Stimulated activated CD4-positive, alpha-beta T cell treated with anti-CD3 and anti-CD28 coated beads, Interleukin-2, amount 100 ng/mL, for 24 hours (primary cell): ENCODE data around the gene TBX6.
"Not testable (repeated sequence)": the region's sequence is repeated elsewhere in the genome, so short reads cannot be mapped to it uniquely, and the experiment has no call there.

Experiments
- DNase-seq, 2 donors: peaks; one replicate each; pipeline ENCODE4 v3.0.0-alpha.2; 2020

Gene TBX6

GRCh38 chr16:30065943-30066760, 25.6 kb downstream of the TBX6 start:
- DNase-seq = peak; percentile 52 to 53

DNA sequence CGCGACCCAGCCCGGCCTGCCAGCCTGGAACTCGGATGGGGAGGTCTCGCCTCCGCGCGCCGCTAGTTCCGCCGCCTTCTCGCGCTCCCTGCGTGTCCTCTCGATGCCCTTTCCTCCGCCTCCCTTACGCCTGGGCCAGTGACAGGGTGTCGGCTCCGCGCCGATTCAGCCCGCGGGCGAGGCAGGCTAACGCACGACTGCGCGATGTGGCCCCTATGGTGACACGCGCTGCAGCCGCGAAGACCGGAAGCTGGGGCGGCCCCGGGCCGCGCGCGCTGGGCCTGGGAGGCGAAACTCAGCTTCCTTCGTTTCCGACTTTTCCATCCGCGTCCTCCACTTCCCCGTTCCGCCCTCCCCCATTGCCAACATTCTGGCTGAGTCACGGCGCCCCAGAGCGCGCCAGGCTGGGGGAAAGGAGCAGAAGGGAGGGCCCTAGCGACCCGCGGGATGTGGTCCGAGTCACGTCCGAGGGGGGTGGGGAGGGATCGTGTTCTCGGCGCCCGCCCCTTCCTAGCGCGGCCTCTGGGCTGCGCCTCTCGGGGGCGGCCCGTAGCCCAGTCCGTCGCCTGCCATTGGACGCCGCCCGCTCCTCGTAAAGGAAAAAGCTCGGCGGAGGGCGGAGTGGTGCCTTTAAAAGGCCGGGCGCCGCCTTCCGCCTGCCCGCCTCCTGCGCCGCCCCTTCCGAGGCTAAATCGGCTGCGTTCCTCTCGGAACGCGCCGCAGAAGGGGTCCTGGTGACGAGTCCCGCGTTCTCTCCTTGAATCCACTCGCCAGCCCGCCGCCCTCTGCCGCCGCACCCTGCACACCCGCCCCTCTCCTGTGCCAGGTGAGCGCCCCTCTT, 26.4 kb downstream of the TBX6 start, which contains the start of gene ALDOA:
Gene ALDOA, plus strand, starts transcription at position 659 of the 841 bp plus-strand sequence. CDS start 1,138 bp downstream, outside the sequence.
- DNase-seq = peak; percentile 97 to 98

- DNase-seq = no peak
Observed at GRCh38 chr16:30064729-30065101, 27.0 kb downstream of the TBX6 start.

DNA sequence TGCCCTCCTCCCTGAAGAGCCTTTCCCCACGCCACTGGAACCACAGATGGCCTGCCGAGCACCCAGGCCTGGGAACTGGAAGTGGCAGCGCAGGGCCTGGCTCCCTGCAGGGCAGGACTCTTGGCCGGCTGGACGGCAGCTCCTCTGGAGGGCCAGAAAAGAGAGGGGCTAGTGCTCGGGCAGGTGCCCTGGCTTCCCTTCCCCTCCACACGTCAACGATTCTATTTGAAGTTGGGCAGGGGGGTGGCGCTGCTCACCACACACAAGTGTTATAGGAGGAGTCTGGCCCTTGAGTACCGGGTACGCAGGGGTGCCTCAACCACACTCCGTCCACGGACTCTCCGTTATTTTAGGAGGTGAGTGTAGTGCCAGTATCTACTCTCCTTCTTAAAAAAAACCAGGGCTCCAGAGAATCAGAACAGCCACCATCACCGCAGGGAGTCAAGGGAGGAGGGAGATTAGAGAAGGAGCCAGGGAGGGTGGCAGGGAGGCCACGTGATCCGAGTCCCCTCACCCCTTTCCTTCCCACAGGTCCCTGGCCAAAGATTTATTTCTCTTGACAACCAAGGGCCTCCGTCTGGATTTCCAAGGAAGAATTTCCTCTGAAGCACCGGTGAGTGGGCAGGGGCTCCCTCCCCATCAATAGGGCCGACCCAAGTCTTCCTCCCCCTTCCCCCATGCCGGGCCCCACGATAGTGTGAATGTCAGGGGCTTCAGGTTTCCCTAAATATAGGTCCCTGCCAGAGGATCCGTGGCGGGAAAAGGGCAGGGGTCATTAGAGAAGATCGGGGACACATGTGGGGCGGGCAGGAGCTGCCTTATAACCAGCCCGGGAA, 27.6 kb downstream of the TBX6 start:
- DNase-seq = peak; percentile 75 to 78

- no peak for DNase-seq
Observed at GRCh38 chr16:30063278-30063892, 28.3 kb downstream of the TBX6 start.

DNA sequence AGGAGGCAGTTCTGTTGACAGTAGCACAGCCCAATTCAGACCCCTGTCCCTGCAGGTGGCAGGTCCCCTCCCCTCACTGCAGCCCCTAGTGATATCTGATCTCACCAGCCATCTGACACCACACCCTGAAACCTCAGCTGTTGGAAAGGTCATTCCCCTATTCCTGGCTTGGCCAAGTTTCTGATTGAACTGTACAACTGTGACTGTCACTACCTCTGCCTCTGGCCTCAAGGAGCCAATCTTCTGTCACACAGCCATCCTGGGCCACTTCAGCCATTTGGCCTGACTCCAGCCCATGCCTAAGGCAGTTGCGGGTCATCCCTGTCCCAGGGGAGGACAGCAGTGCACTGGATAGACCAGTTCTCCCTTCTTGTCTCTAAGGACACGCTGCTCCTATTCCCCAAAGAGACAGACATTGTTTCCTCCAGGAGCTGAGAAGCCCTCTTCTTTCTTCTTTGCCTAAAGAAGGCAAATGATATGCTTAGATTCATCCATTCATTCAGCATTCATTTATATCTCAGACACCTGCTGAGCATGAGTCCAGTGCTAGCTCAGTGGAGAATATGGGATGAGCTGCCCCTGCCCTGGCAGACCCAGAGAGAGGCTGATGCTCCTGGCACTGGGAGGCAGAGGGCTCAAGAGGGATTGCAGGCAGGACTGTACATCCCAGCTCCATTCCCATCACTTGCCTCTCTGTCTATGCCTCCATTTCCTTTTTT, 30.7 kb downstream of the TBX6 start:
- no peak for DNase-seq

GRCh38 chr16:30060346-30060745, 31.4 kb downstream of the TBX6 start:
- no peak for DNase-seq

- peak; percentile 66 to 69 for DNase-seq
Observed at GRCh38 chr16:30054959-30055553, 36.7 kb downstream of the TBX6 start.

DNA sequence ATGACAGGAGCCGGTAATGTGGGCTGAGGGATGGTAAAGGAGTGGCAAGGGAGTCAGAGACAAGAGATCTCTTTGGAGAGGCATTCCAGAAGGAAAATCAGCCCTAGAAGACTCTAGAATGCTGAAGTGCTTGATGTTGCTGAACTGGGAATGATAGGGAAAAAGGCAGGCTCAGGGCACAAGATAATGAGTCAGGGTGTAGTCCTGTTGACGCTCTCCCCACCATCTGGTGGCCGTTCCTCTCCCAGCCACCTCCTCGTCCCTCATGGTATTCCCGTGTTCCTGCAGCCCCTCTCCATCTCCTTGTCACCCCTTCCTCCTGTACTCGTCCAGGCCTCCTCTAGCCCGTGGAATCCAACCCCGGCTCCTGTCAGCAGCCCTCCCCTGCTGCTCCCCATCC, 37.3 kb downstream of the TBX6 start:
- no peak for DNase-seq

GRCh38 chr16:30053376-30054015, 38.2 kb downstream of the TBX6 start:
- DNase-seq = no peak

GRCh38 chr16:30052671-30053372, 38.9 kb downstream of the TBX6 start:
- peak; percentile 94 to 97 for DNase-seq

DNA sequence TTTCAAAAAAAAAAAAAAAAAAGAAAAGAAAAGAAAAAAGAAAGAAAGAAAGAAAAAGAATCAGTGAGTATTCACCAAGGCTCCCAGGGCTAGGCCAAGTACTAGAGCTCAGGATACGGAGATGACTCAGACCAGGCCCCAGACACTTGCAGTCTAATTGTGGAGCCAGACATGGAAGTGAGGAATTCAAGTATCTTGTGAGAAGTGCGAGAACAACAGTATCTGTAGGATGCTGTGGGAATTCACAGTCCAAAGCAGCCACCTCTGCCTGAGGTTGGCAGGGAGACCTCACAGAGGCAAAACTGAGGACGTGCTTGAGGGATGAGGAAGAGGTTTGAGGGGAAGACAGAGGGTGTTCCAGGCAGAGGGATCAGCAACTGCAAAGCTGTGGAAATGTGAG, 40.2 kb downstream of the TBX6 start:
- no peak for DNase-seq

DNA sequence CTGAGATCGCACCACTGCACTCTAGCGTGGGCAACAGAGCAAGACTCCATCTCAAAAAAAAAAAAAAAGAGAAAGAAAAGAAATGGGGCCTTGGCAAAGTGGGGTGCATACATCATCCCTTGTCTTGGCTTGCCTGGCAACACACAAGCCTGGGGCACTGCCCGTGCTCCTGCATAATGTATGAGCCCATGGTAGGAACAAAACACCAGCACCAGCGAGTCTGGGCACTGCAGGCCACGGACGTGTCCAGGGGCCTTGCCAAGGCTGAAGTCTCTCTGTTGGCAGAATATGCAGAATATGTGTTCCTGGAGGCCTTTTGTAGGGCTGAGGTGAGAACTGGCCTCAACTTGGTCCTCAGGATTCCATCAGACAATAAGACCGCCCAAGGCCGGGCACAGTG, 41.9 kb downstream of the TBX6 start:
- no peak for DNase-seq

GRCh38 chr16:30046588-30046987, 45.1 kb downstream of the TBX6 start:
- DNase-seq = no peak

GRCh38 chr16:30046178-30046577, 45.5 kb downstream of the TBX6 start:
- DNase-seq = no peak

DNA sequence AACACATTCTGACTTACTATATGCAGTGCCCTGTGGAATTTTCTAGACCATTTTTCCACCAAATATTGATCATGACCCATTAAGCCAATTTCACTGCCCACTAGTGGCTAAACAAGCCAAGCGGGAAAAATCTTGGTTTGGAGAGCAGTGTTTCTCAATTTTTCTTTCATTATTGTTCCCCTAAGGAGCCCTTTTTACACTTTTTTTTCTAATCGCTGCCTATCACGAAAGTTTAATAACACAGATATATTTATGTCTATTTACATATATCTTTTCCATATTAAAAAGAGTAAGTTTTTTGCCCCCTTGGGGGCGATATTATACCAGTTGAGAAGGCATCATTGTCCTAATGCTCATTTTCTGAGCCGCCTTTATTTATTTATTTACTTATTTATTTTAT, 49.9 kb downstream of the TBX6 start:
- no peak for DNase-seq

DNA sequence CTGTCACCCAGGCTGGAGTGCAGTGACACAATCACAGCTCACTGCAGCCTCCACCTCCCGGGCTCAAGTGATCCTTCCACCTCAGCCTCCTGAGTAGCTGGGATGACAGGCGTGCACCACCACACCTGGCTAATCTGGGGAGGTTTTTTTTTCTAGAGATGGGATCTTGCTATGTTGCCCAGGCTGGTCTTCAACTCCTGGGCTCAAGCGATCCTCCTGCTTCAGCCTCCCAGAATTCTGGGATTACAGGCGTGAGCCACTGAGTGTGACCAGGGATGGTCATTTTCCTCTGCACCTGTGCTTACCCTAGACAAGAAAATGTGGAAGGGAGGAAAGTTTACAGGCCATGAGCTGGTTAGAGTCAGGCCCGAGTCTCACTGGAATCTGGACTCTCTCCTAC, 51.0 kb downstream of the TBX6 start:
- not testable (repeated sequence) for DNase-seq

DNA sequence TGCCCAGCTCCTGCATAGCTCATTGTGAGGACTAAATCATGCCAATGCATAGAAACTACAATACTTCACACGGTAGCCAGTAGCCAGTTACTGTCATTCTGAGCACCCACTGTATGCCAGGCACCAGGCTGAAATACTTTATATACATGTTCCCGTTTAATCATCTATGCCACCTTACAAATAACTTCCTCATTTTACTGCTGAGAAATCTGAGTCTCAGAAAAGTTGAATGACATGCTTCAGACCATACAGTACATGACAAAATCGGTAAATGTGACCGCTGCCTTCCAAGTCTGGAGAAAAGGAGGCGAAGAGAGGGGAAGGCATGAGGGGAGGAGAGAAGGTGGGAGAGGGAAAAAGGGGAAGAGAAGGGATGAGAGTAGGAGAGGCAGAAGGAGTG, 51.5 kb downstream of the TBX6 start:
- no peak for DNase-seq
